Measurements from ENCODE around the gene SCUBE2. TPM values are rescaled to one million over a fixed set of nuclear protein-coding genes. Genes with fewer than 3 reads are reported as not detected.
"Not testable (repeated sequence)": the region's sequence is repeated elsewhere in the genome, so short reads cannot be mapped to it uniquely, and the experiment has no call there.

SCUBE2 gene
- total RNA-seq, 4 donors from 2014 or later = 0.88 to 66.8 (median 5.9) TPM

GRCh38 chr11:8997451-8997850 is 93.9 kb downstream of the SCUBE2 start:
- no peak for TF ChIP-seq POLR2A (IDR thresholded peaks at IDR 0.05)
- TF ChIP-seq CTCF (IDR thresholded peaks at IDR 0.05) = no peak
- Histone ChIP-seq H3K9me3 (no peaks in the 10 kb centered on the region), H3K4me1 (no peaks in the 10 kb centered on the region), H3K36me3 (no peaks in the 10 kb centered on the region), H3K27me3 (no peaks in the 10 kb centered on the region), H3K27ac (no peak overlapping the region), H3K4me3 (no peak overlapping the region)
- no peak for DNase-seq
- intact Hi-C loops (cut with DNase I; ENCODE audit: low total_unique reads) = no loop called here

- no peaks in the 10 kb centered on the region for H3K27me3 ChIP-seq
- intact Hi-C loops (cut with DNase I; ENCODE audit: low total_unique reads) = no loop called here
- no peak for DNase-seq
- H3K36me3 ChIP-seq = no peaks in the 10 kb centered on the region
- no peak overlapping the region for H3K27ac ChIP-seq
- TF ChIP-seq POLR2A (IDR thresholded peaks at IDR 0.05) (no peak), CTCF (IDR thresholded peaks at IDR 0.05) (no peak)
- H3K4me1 ChIP-seq = no peaks in the 10 kb centered on the region
- no peak overlapping the region for H3K4me3 ChIP-seq
- no peaks in the 10 kb centered on the region for H3K9me3 ChIP-seq
Observed at GRCh38 chr11:8989453-8989852, 101.9 kb downstream of the SCUBE2 start.

- Histone ChIP-seq H3K36me3 (no peaks in the 10 kb centered on the region), H3K4me1 (no peaks in the 10 kb centered on the region), H3K27ac (no peak overlapping the region), H3K9me3 (no peaks in the 10 kb centered on the region), H3K27me3 (no peaks in the 10 kb centered on the region), H3K4me3 (no peak overlapping the region)
- TF ChIP-seq CTCF (IDR thresholded peaks at IDR 0.05) (no peak), POLR2A (IDR thresholded peaks at IDR 0.05) (no peak)
- intact Hi-C loops (cut with DNase I; ENCODE audit: low total_unique reads) = no loop called here
- no peak for DNase-seq
Observed at GRCh38 chr11:8988329-8989234, 102.8 kb downstream of the SCUBE2 start.

GRCh38 chr11:8987446-8987845 is 104.0 kb downstream of the SCUBE2 start:
- no peaks in the 10 kb centered on the region for H3K4me1 ChIP-seq
- intact Hi-C loops (cut with DNase I; ENCODE audit: low total_unique reads) = no loop called here
- no peak overlapping the region for H3K4me3 ChIP-seq
- no peak overlapping the region for H3K27ac ChIP-seq
- H3K9me3 ChIP-seq = no peaks in the 10 kb centered on the region
- no peaks in the 10 kb centered on the region for H3K27me3 ChIP-seq
- DNase-seq = no peak
- no peaks in the 10 kb centered on the region for H3K36me3 ChIP-seq
- TF ChIP-seq POLR2A (IDR thresholded peaks at IDR 0.05) = no peak
- TF ChIP-seq CTCF (IDR thresholded peaks at IDR 0.05) = no peak

GRCh38 chr11:8986772-8987171 is 104.6 kb downstream of the SCUBE2 start:
- DNase-seq; intact Hi-C loops (cut with DNase I; ENCODE audit: low total_unique reads); H3K36me3 ChIP-seq; H3K4me1 ChIP-seq; H3K9me3 ChIP-seq; H3K4me3 ChIP-seq; H3K27ac ChIP-seq; H3K27me3 ChIP-seq: not testable (repeated sequence)
